T-helper 22 cell (primary cell): ENCODE measurements around the gene TLL1.

Source experiments
- DNase-seq: peaks from one replicate; pipeline ENCODE4 v3.0.0-alpha.2; 2020; ENCODE audit warnings: low read depth

TLL1 gene

GRCh38 chr4:165971933-165972332 is 98.9 kb downstream of the TLL1 start:
- no peak for DNase-seq

GRCh38 chr4:165972747-165973146 is 99.7 kb downstream of the TLL1 start:
- DNase-seq = no peak

- no peak for DNase-seq
Observed at GRCh38 chr4:165982934-165983333, 109.9 kb downstream of the TLL1 start.

GRCh38 chr4:165986956-165987698 is 114.1 kb downstream of the TLL1 start:
- no peak for DNase-seq

GRCh38 chr4:165991325-165992180 is 118.5 kb downstream of the TLL1 start:
- DNase-seq = no peak

- DNase-seq = no peak
Observed at GRCh38 chr4:165992283-165992682, 119.2 kb downstream of the TLL1 start.

- no peak for DNase-seq
Observed at GRCh38 chr4:165994701-165995100, 121.7 kb downstream of the TLL1 start.

- DNase-seq = no peak
Observed at GRCh38 chr4:166003811-166004210, 130.8 kb downstream of the TLL1 start.

GRCh38 chr4:166006217-166006616 is 133.2 kb downstream of the TLL1 start:
- DNase-seq = no peak

GRCh38 chr4:166008510-166008909 is 135.5 kb downstream of the TLL1 start:
- no peak for DNase-seq

- no peak for DNase-seq
Observed at GRCh38 chr4:166012129-166013030, 139.3 kb downstream of the TLL1 start.

GRCh38 chr4:166014411-166014810 is 141.4 kb downstream of the TLL1 start:
- no peak for DNase-seq

GRCh38 chr4:166017804-166018203 is 144.8 kb downstream of the TLL1 start:
- no peak for DNase-seq

- DNase-seq = no peak
Observed at GRCh38 chr4:166019441-166020220, 146.6 kb downstream of the TLL1 start.

GRCh38 chr4:166021617-166022016 is 148.6 kb downstream of the TLL1 start:
- no peak for DNase-seq

- no peak for DNase-seq
Observed at GRCh38 chr4:166034965-166035364, 161.9 kb downstream of the TLL1 start.

GRCh38 chr4:166039822-166040221 is 166.8 kb downstream of the TLL1 start:
- no peak for DNase-seq

- no peak for DNase-seq
Observed at GRCh38 chr4:166042510-166043055, 169.5 kb downstream of the TLL1 start.

- no peak for DNase-seq
Observed at GRCh38 chr4:166043801-166044200, 170.8 kb downstream of the TLL1 start.

GRCh38 chr4:166044871-166045270 is 171.8 kb downstream of the TLL1 start:
- DNase-seq = no peak

- DNase-seq = no peak
Observed at GRCh38 chr4:166045457-166045856, 172.4 kb downstream of the TLL1 start.
